Prostate gland (tissue), 2 donors: ENCODE results near the gene HOXC12.

Experiments used
- CTCF ChIP-seq, 4 experiments: fragments of 200-600 bp in 2 of 4; fragments of 450-650 bp in 2 of 4; sonication (generic) in 2 of 4; IDR thresholded peaks; 1 replicate in 3 of 4; 2 replicates in 1 of 4; pipeline ENCODE4 v1.5.1; 2016 to 2019; ENCODE audit warnings: antibody characterized with exemption in 4 of 4, mild to moderate bottlenecking in 2 of 4, moderate library complexity in 2 of 4
- POLR2A ChIP-seq: fragments of 450-650 bp; IDR thresholded peaks from one replicate; pipeline ENCODE4 v1.6.1; 2016; ENCODE audit warnings: antibody characterized with exemption, mild to moderate bottlenecking

- no peak for TF ChIP-seq CTCF (IDR thresholded peaks at IDR 0.05)
- TF ChIP-seq POLR2A = no peak
These were observed 12.2 kb upstream of the HOXC12 start for GRCh38 chr12:53942467-53942997.
